IMR-90 (cell line): ENCODE data around the gene SEC16B.

Source experiments
- BHLHE40 ChIP-seq: fragments of 150-350 bp; IDR thresholded peaks from 2 replicates; pipeline ENCODE4 v1.6.1; 2016; ENCODE audit warnings: mild to moderate bottlenecking, low read depth, low read length
- CEBPB ChIP-seq: IDR thresholded peaks from 2 replicates; pipeline ENCODE4 v1.6.1; 2012; ENCODE audit warnings: low read depth, low read length, improper control_type of control experiment
- CHD1 ChIP-seq: IDR thresholded peaks from 2 replicates; pipeline ENCODE4 v1.6.1; 2012; ENCODE audit warnings: low read depth, low read length, improper control_type of control experiment
- CTCF ChIP-seq: conservative IDR thresholded peaks from 2 replicates; pipeline ENCODE4 v1.5.1; 2012; ENCODE audit warnings: mild to moderate bottlenecking, low read depth, low read length, improper control_type of control experiment
- FOS ChIP-seq: fragments of 150-350 bp; IDR thresholded peaks from 2 replicates; pipeline ENCODE4 v1.6.1; 2016; ENCODE audit warnings: low read depth, low read length
- MAFK ChIP-seq: IDR thresholded peaks from 2 replicates; pipeline ENCODE4 v1.6.1; 2012; ENCODE audit warnings: low read depth, low read length, improper control_type of control experiment
- MAZ ChIP-seq: IDR thresholded peaks from 2 replicates; pipeline ENCODE4 v1.6.1; 2012; ENCODE audit warnings: low read depth, mild to moderate bottlenecking, low read length, improper control_type of control experiment, moderate library complexity, borderline replicate concordance
- MXI1 ChIP-seq: IDR thresholded peaks from 2 replicates; pipeline ENCODE4 v1.6.1; 2012; ENCODE audit warnings: low read depth, mild to moderate bottlenecking, low read length, moderate library complexity, borderline replicate concordance
- POLR2A ChIP-seq: IDR thresholded peaks from 2 replicates; pipeline ENCODE4 v1.6.1; 2012; ENCODE audit warnings: mild to moderate bottlenecking, low read depth, low read length
- RAD21 ChIP-seq: IDR thresholded peaks from 2 replicates; pipeline ENCODE4 v1.6.1; 2012; ENCODE audit warnings: low read length, improper control_type of control experiment
- RCOR1 ChIP-seq: IDR thresholded peaks from 2 replicates; pipeline ENCODE4 v1.6.1; 2012; ENCODE audit warnings: mild to moderate bottlenecking, low read length, improper control_type of control experiment; ENCODE audit not compliant: insufficient replicate concordance
- RFX5 ChIP-seq: IDR thresholded peaks from 2 replicates; pipeline ENCODE4 v1.8.0; 2012; ENCODE audit warnings: low read depth, mild to moderate bottlenecking, low read length, moderate library complexity
- SMC3 ChIP-seq: fragments of 150-350 bp; IDR thresholded peaks from 2 replicates; pipeline ENCODE4 v1.6.1; 2016; ENCODE audit warnings: low read depth, mild to moderate bottlenecking, antibody characterized with exemption, low read length, moderate library complexity
- USF2 ChIP-seq: fragments of 150-350 bp; IDR thresholded peaks from 2 replicates; pipeline ENCODE4 v1.6.1; 2017; ENCODE audit warnings: mild to moderate bottlenecking, antibody characterized with exemption, low read length, low read depth

- TF ChIP-seq CTCF (no peak), RFX5 (no peak), RAD21 (no peak), CEBPB (no peak), MXI1 (no peak), POLR2A (no peak), SMC3 (no peak), RCOR1 (no peak), CHD1 (no peak), BHLHE40 (no peak), MAFK (no peak), MAZ (no peak), FOS (no peak), USF2 (no peak)
Measured at GRCh38 chr1:177983482-177984135, 13.8 kb upstream of the SEC16B start.
